LNCaP clone FGC (cell line): ENCODE results near the gene FOXP1.

Experiments used
- DNase-seq: peaks from one replicate; pipeline ENCODE4 v3.0.0-alpha.2; 2011; ENCODE audit warnings: low read depth
- H3K4me3 ChIP-seq: 2 replicates; pipeline ENCODE4 v1.5.1; 2011; ENCODE audit warnings: mild to moderate bottlenecking, low read depth, low read length, control low read depth
- TF ChIP-seq, protein P1 (sequence below): IDR thresholded peaks from 2 replicates; pipeline ENCODE4 v1.5.1; 2012; ENCODE audit warnings: mild to moderate bottlenecking; ENCODE audit not compliant: control insufficient read depth, insufficient read depth; ENCODE audit errors: extremely low read depth

Gene FOXP1

DNA sequence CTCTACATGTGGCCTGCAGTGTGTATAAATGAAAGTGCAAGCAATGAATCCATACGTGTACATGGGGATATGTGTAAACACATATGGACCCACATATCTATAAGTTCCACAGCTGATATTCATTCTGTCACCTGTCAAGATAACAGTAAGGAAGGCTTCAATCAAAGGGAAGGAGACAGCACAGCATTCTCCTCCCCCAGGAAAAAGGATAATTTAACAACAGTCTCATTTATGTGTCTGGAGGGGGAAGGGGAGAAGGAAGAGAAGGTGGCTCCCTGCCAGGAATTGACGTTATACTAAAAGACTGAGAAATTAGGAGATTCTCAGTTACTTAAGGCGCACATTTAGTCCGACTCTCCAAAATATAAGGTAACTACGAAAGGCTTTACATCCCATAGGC lies 345.9 kb downstream of the FOXP1 start:
- TF ChIP-seq, protein P1, sequence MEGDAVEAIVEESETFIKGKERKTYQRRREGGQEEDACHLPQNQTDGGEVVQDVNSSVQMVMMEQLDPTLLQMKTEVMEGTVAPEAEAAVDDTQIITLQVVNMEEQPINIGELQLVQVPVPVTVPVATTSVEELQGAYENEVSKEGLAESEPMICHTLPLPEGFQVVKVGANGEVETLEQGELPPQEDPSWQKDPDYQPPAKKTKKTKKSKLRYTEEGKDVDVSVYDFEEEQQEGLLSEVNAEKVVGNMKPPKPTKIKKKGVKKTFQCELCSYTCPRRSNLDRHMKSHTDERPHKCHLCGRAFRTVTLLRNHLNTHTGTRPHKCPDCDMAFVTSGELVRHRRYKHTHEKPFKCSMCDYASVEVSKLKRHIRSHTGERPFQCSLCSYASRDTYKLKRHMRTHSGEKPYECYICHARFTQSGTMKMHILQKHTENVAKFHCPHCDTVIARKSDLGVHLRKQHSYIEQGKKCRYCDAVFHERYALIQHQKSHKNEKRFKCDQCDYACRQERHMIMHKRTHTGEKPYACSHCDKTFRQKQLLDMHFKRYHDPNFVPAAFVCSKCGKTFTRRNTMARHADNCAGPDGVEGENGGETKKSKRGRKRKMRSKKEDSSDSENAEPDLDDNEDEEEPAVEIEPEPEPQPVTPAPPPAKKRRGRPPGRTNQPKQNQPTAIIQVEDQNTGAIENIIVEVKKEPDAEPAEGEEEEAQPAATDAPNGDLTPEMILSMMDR, result no peak
- no peak for DNase-seq
- H3K4me3 ChIP-seq, result no peak overlapping the region

DNA sequence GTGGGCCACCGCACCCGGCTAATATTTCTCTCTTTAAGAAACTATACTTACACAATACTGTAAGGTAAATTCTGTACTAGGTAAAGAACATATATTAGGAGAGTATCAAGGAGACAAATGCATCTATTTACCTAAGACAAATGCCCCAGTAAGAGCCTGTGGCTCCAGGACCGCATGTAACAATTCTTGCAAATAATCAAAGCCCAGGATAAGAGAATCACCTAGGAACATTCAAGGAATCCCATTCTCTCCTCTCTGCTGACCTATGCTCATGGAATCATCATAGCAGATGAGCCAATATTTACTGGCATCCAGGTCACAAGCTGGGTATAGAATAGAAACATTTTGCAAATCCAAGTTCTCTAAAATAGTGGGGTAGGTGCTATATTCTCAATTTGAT lies 347.7 kb downstream of the FOXP1 start:
- no peak for DNase-seq
- TF ChIP-seq, protein P1, result no peak
- no peak overlapping the region for H3K4me3 ChIP-seq

DNA sequence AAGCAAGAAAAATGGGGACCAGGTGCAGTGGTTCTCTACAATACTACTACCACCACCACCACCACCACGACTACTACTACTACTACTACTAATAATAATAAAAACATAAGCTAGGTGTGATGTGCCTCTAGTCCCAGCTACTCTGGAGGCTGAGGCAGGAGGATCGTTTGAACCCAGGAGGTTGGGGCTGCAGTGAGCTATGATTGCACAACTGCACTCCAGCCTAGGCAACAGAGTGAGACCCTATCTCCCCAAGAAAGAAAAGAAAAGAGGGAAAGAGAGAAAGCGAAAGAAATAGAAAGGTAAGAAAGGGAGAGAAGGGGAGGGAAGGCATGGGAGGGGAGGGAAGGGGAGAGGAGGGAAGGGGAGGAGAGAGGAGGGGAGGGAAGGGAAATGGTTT lies 350.6 kb downstream of the FOXP1 start:
- DNase-seq, result no peak
- H3K4me3 ChIP-seq, result no peak overlapping the region
- TF ChIP-seq, protein P1, result no peak

DNA sequence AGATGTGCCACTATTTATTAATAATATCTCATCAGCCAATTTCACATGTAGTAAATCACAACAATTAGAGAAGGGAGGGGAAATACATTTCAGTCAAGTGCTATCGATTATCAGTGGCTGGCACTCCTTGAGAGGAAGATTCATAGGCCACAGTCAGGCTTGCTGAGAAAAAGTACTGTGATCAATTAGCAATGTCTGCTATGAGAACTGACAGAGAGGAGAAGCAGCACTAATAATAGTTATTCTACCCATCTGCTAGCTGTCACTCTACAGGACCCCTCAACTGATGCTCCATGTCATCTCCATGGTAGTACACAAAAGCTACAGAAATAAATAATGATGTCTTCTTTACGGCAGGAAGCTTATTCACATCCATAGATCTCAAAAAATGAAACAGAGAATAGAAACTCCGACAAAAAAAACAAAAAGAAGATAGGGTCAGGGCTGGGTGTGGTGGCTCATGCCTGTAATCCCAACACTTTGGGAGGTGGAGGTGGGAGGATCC lies 351.3 kb downstream of the FOXP1 start:
- no peak for DNase-seq
- TF ChIP-seq, protein P1, result no peak
- no peak overlapping the region for H3K4me3 ChIP-seq

DNA sequence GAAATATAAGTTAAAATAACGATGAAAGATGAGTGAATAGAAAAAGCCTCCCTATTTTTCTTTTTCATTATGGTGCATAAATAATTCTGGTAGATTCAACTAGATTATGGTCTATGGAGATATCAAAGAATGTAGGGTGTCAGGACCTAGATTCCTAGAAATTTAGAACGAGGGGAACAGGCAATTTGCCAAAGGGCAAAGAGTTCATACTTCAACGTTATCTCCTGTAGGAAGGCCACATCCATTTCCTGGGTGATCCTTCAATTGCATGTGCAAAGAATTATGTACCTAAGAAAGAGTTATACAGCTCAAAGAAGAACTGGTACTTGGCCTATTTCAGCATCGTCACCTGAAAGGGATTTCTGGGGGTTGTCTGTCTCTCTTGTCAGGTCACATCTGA lies 351.8 kb downstream of the FOXP1 start:
- H3K4me3 ChIP-seq, result no peak overlapping the region
- DNase-seq, result no peak

DNA sequence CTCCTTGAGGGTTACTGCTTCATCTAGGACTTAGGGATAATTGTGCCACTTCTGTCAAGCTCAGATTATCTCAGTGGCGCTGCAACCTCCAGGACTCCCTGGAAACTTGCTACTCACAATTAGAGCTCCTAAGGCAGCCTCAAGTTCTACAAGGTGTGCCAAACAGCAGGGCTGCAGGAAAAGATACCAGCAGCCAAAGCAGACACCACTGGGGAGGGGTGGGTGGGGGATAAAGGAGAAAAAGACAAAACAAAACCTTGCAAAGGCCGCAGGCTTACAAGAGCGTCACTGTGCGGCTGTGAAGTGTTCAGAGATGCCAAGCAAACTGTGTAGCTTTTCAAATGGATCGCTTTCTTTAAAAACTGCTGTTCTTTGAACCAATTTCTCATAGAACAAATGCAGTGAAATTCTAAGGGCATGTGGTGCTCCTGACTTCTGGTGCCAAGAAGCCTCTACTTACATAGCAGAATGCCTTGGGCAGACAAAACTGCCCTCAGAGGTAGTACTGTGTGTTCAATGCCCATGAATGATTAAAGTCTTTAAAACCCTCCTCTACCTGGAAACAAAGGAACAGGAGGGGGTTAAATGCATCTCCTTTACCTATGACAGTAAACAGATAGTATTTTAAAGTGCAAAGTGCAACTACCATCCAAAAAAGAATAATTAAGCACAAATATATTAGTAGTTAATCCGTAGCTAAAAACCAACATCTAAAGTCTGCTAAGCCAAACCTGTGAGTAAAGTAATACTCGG lies 353.4 kb downstream of the FOXP1 start:
- H3K4me3 ChIP-seq, result no peak overlapping the region
- DNase-seq, result no peak
- TF ChIP-seq, protein P1, result no peak

More for the DNA sequence above, 351.8 kb downstream of the FOXP1 start:
- TF ChIP-seq, protein P1, result no peak
